NT2/D1 (cell line): ENCODE results near the gene CYTH2.
"Not testable (repeated sequence)": the region's sequence is repeated elsewhere in the genome, so short reads cannot be mapped to it uniquely, and the experiment has no call there.

Experiments
- DNase-seq: peaks from one replicate; pipeline ENCODE4 v3.0.0-alpha.2; 2011; ENCODE audit warnings: low read depth, low spot score
- H3K27me3 ChIP-seq: 2 replicates; pipeline ENCODE4 v1.6.0; 2011; ENCODE audit warnings: mild to moderate bottlenecking; ENCODE audit not compliant: insufficient read length, insufficient read depth
- H3K36me3 ChIP-seq: 2 replicates; pipeline ENCODE4 v1.6.1; 2011; ENCODE audit warnings: mild to moderate bottlenecking, low read length, mixed read lengths; ENCODE audit not compliant: insufficient read depth, insufficient read length
- H3K4me1 ChIP-seq: 2 replicates; pipeline ENCODE4 v1.5.1; 2011; ENCODE audit not compliant: insufficient read depth, insufficient read length
- H3K4me3 ChIP-seq: 2 replicates; pipeline ENCODE4 v1.5.1; 2011; ENCODE audit warnings: low read depth; ENCODE audit not compliant: insufficient read length
- H3K9ac ChIP-seq: 2 replicates; pipeline ENCODE4 v1.6.0; 2011; ENCODE audit warnings: low read depth; ENCODE audit not compliant: insufficient read length
- H3K9me3 ChIP-seq: 2 replicates; pipeline ENCODE4 v1.5.1; 2011; ENCODE audit warnings: mild to moderate bottlenecking, low read length; ENCODE audit not compliant: insufficient read depth
- SUZ12 ChIP-seq: IDR thresholded peaks from 2 replicates; pipeline ENCODE4 v1.6.1; 2011; ENCODE audit not compliant: insufficient read length, insufficient read depth; ENCODE audit errors: extremely low read depth
- YY1 ChIP-seq: IDR thresholded peaks from 2 replicates; pipeline ENCODE4 v1.6.1; 2011; ENCODE audit not compliant: insufficient read length, insufficient read depth
- ZNF274 ChIP-seq: IDR thresholded peaks from 2 replicates; pipeline ENCODE4 v1.6.1; 2011; ENCODE audit warnings: mild to moderate bottlenecking, low read depth, low read length

Gene CYTH2

GRCh38 chr19:48514123-48514458 lies 44.9 kb downstream of the CYTH2 start:
- no peak for TF ChIP-seq SUZ12
- no peak for TF ChIP-seq ZNF274
- Histone ChIP-seq H3K4me3 (peak overlapping the region; percentile 57), H3K9me3 (no peaks in the 10 kb centered on the region), H3K9ac (peak overlapping the region; percentile 67), H3K36me3 (no peaks in the 10 kb centered on the region), H3K4me1 (peaks cover 6% of the 10 kb centered on the region), H3K27me3 (peaks cover 29% of the 10 kb centered on the region)
- DNase-seq: no peak

GRCh38 chr19:48516536-48516935 lies 47.4 kb downstream of the CYTH2 start:
- no peak overlapping the region for H3K4me3 ChIP-seq
- H3K4me1 ChIP-seq: peaks cover 2% of the 10 kb centered on the region
- DNase-seq: no peak
- no peak overlapping the region for H3K9ac ChIP-seq
- H3K9me3 ChIP-seq: no peaks in the 10 kb centered on the region
- peaks cover 20% of the 10 kb centered on the region for H3K27me3 ChIP-seq
- TF ChIP-seq ZNF274 (no peak), YY1 (no peak), SUZ12 (no peak)
- H3K36me3 ChIP-seq: no peaks in the 10 kb centered on the region

GRCh38 chr19:48518207-48518606 lies 49.0 kb downstream of the CYTH2 start:
- Histone ChIP-seq H3K4me1 (peaks cover 2% of the 10 kb centered on the region), H3K36me3 (no peaks in the 10 kb centered on the region), H3K27me3 (peaks cover 5% of the 10 kb centered on the region), H3K9me3 (no peaks in the 10 kb centered on the region), H3K4me3 (no peak overlapping the region), H3K9ac (no peak overlapping the region)
- TF ChIP-seq YY1 (no peak), SUZ12 (no peak), ZNF274 (no peak)
- DNase-seq: no peak

GRCh38 chr19:48519426-48519825 lies 50.3 kb downstream of the CYTH2 start:
- not testable (repeated sequence) for H3K36me3 ChIP-seq, H3K4me3 ChIP-seq, H3K9ac ChIP-seq, H3K4me1 ChIP-seq, DNase-seq, H3K9me3 ChIP-seq, H3K27me3 ChIP-seq

- H3K9ac ChIP-seq: no peak overlapping the region
- no peaks in the 10 kb centered on the region for H3K36me3 ChIP-seq
- H3K4me3 ChIP-seq: no peak overlapping the region
- no peak for DNase-seq
- no peaks in the 10 kb centered on the region for H3K4me1 ChIP-seq
- H3K9me3 ChIP-seq: peaks cover 4% of the 10 kb centered on the region; the same call in 1 of the 2 replicates
- TF ChIP-seq YY1: no peak
- no peak for TF ChIP-seq SUZ12
- no peak for TF ChIP-seq ZNF274
- no peaks in the 10 kb centered on the region for H3K27me3 ChIP-seq
These were observed 51.0 kb downstream of the CYTH2 start for GRCh38 chr19:48520134-48520533.

GRCh38 chr19:48524221-48524620 lies 55.1 kb downstream of the CYTH2 start:
- no peak for DNase-seq

GRCh38 chr19:48524732-48525131 lies 55.6 kb downstream of the CYTH2 start:
- no peak overlapping the region for H3K4me3 ChIP-seq
- DNase-seq: no peak
- H3K36me3 ChIP-seq: no peaks in the 10 kb centered on the region
- H3K4me1 ChIP-seq: no peaks in the 10 kb centered on the region
- no peak overlapping the region for H3K9ac ChIP-seq
- TF ChIP-seq YY1: no peak
- no peak for TF ChIP-seq ZNF274
- TF ChIP-seq SUZ12: no peak
- H3K9me3 ChIP-seq: peaks cover 29% of the 10 kb centered on the region
- H3K27me3 ChIP-seq: no peaks in the 10 kb centered on the region

More at GRCh38 chr19:48524221-48524620, 55.1 kb downstream of the CYTH2 start:
- no peaks in the 10 kb centered on the region for H3K27me3 ChIP-seq
- H3K9me3 ChIP-seq: peaks cover 27% of the 10 kb centered on the region
- no peak overlapping the region for H3K4me3 ChIP-seq
- no peaks in the 10 kb centered on the region for H3K36me3 ChIP-seq
- H3K4me1 ChIP-seq: no peaks in the 10 kb centered on the region
- H3K9ac ChIP-seq: no peak overlapping the region
- TF ChIP-seq YY1 (no peak), SUZ12 (no peak), ZNF274 (no peak)

- no peak for DNase-seq
- no peaks in the 10 kb centered on the region for H3K36me3 ChIP-seq
- H3K27me3 ChIP-seq: no peaks in the 10 kb centered on the region
- H3K9me3 ChIP-seq: peaks cover 28% of the 10 kb centered on the region
- no peaks in the 10 kb centered on the region for H3K4me1 ChIP-seq
- H3K4me3 ChIP-seq: no peak overlapping the region
- no peak overlapping the region for H3K9ac ChIP-seq
- TF ChIP-seq YY1 (no peak), ZNF274 (no peak), SUZ12 (no peak)
These were observed 60.0 kb downstream of the CYTH2 start for GRCh38 chr19:48529156-48529555.
